Measurements from ENCODE around the gene PELI1.

Gene PELI1

GRCh38 chr2:64151476-64151875 is 7.3 kb upstream of the PELI1 start:
- no peak for DNase-seq

GRCh38 chr2:64145714-64146113 is 1.5 kb upstream of the PELI1 start:
- DNase-seq: no peak

- DNase-seq: no peak
Measured at GRCh38 chr2:64145119-64145518, 899 bp upstream of the PELI1 start.

- peak; percentile 25 for DNase-seq
Measured at GRCh38 chr2:64143169-64144056, 807 bp downstream of the PELI1 start.

GRCh38 chr2:64142741-64143168 is 1.5 kb downstream of the PELI1 start:
- no peak for DNase-seq

GRCh38 chr2:64141674-64142405 is 2.4 kb downstream of the PELI1 start:
- DNase-seq: no peak

GRCh38 chr2:64140665-64141200 is 3.5 kb downstream of the PELI1 start:
- DNase-seq: no peak

- no peak for DNase-seq
Measured at GRCh38 chr2:64139956-64140355, 4.3 kb downstream of the PELI1 start.

GRCh38 chr2:64137996-64138395 is 6.2 kb downstream of the PELI1 start:
- DNase-seq: no peak

GRCh38 chr2:64137567-64137966 is 6.7 kb downstream of the PELI1 start:
- no peak for DNase-seq

GRCh38 chr2:64135421-64135820 is 8.8 kb downstream of the PELI1 start:
- DNase-seq: no peak

- no peak for DNase-seq
Measured at GRCh38 chr2:64134813-64135212, 9.4 kb downstream of the PELI1 start.

GRCh38 chr2:64133828-64134227 is 10.4 kb downstream of the PELI1 start:
- DNase-seq: no peak

GRCh38 chr2:64133354-64133753 is 10.9 kb downstream of the PELI1 start:
- no peak for DNase-seq

- DNase-seq: no peak
Measured at GRCh38 chr2:64130333-64130732, 13.9 kb downstream of the PELI1 start.

GRCh38 chr2:64128943-64129391 is 15.3 kb downstream of the PELI1 start:
- no peak for DNase-seq

- no peak for DNase-seq
Measured at GRCh38 chr2:64128406-64128805, 15.8 kb downstream of the PELI1 start.

GRCh38 chr2:64127119-64127518 is 17.1 kb downstream of the PELI1 start:
- no peak for DNase-seq

GRCh38 chr2:64126601-64127000 is 17.6 kb downstream of the PELI1 start:
- DNase-seq: no peak

GRCh38 chr2:64124571-64124970 is 19.6 kb downstream of the PELI1 start:
- DNase-seq: no peak

- DNase-seq: no peak
Measured at GRCh38 chr2:64124168-64124567, 20.1 kb downstream of the PELI1 start.

- no peak for DNase-seq
Measured at GRCh38 chr2:64123740-64124139, 20.5 kb downstream of the PELI1 start.

- DNase-seq: no peak
Measured at GRCh38 chr2:64122358-64122757, 21.9 kb downstream of the PELI1 start.

GRCh38 chr2:64120928-64121327 is 23.3 kb downstream of the PELI1 start:
- no peak for DNase-seq
